Posterior vena cava (tissue), 2 donors: ENCODE measurements around the gene OGG1. TPM values are rescaled to one million over a fixed set of nuclear protein-coding genes. Genes with fewer than 3 reads are reported as not detected.
A peak's percentile ranks its signal among the peaks of the same experiment; 100 is the strongest.
"Not testable (repeated sequence)": the region's sequence is repeated elsewhere in the genome, so short reads cannot be mapped to it uniquely, and the experiment has no call there.

Experiments
- DNase-seq: peaks from one replicate; pipeline ENCODE4 v3.0.0-alpha.2; 2020; ENCODE audit warnings: low spot score
- intact Hi-C, 2 donors: fragments of 100-400 bp; cut with DNase I; formaldehyde crosslinking; loops; one replicate each; pipeline versions ENCODE4 v1.14.1 to v1.14.2; 2022 to 2023
- total RNA-seq, 2 donors: library from RNA; stranded (reverse); fragmentation: NEBNext Ultra II Directional; extraction: Animal tissue kit (Norgen Biotek cat#: 25700); gene quantifications; one replicate each; pipeline ENCODE4 v1.2.1, GENCODE V29; 2021
- donor health status: DM: yes; HTN: yes; CAD: no.
- donor health status: DM: yes; HTN: yes; CAD: no.

Gene OGG1
- total RNA-seq, 2 donors from 2014 or later: 15.4 to 23.4 TPM

GRCh38 chr3:9750556-9751411 lies 1.0 kb downstream of the OGG1 start:
- intact Hi-C loops: no loop called here
- DNase-seq: no peak

GRCh38 chr3:9754678-9755077 lies 4.9 kb downstream of the OGG1 start:
- intact Hi-C loops: no loop called here

DNA sequence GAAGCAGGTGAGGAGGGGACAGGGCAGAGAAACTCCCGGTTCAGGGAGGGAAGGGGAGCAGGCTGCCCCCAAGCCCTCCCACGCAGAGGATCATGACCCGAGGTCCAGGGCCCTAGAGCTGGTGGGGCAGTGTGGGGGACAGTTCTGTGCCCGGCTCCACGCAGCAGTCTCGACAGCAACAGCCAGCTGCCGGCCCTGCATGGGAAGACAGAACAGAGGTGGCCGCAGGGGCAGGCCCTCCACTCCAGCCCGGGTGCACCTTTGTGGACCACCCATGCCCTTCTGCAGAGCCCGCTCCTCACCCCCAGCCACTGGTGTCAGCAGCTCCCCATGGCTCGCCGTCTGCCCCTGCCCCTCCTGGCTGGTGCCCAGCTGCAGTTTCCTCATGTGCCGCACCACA lies 7.7 kb downstream of the OGG1 start:
- DNase-seq: no peak
- intact Hi-C loops: no loop called here

More at GRCh38 chr3:9754678-9755077, 4.9 kb downstream of the OGG1 start:
- DNase-seq: no peak

DNA sequence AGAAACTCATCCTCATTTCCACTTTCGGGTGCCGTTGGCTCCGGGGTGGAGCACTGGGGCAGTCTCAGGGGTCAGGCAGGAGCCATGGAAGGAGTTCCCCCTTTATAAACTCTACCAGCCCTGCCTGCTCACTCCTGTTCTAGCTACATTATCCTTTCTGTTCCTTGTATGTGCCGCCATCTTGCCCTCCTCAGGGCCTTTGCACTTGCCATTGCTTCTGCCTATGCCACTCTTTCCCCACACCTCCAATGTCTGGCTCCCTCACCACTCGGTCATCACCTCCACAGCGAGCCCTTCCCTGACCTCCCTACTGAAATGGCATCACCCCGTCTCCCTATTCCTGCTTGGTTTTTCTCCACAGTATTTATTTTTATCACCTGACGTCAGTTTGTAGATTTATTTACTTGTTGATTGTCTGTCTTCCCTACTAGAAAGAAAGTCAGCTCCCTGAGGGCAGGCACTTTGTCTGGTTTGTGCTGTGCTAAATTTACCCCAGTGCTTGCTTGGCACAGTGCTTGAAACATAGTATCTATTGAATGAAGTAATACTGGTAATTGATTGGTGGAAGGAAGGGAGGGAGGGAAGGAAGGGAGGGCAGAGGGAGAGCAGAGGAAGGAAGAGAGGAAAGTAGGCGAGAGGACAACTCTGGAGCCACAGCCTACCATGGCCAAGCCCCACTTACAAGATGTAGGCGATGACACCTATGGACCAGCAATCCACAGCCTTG lies 11.2 kb downstream of the OGG1 start:
- no peak for DNase-seq
- intact Hi-C loops: no loop called here

DNA sequence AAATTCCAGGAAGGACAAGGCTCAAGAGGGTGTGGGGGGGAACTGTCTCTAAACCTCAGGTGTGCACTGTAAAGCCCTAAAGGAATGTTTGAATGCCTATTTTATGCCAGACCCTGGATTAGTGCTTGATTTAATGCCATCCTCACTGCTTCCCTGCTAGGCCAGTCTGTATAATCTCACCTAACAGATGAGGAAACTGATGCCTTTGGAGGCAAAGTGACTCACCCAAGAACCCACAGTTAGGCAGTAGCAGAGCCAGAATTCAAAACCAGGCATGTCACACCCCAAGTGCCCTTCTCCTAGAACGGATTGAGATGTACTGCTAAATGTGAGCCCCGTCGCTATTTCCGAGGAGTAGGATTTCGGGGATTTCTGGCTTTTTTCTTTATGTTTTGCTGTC lies 12.2 kb downstream of the OGG1 start:
- intact Hi-C loops: no loop called here
- no peak for DNase-seq

DNA sequence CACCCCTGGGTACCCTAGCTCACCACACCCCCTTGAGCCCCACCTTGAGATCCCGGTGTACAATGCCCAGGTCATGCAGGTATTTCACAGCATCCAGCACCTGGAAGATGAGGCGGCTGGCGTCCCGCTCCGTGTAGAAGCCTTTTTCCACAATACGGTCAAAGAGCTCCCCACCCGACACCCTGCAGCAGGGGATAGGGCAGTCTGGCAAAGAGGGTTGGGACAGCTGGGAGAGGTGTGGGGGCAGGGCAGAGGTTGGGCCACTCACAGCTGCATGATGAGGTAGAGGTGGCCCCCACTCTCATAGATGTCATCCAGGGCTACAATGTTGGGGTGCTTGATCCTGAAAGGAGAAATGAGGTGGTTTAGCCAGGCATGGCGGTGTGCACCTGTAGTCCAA lies 13.1 kb downstream of the OGG1 start:
- intact Hi-C loops: no loop called here
- DNase-seq: no peak

GRCh38 chr3:9765865-9766264 lies 16.1 kb downstream of the OGG1 start:
- DNase-seq: no peak
- intact Hi-C loops: no loop called here

DNA sequence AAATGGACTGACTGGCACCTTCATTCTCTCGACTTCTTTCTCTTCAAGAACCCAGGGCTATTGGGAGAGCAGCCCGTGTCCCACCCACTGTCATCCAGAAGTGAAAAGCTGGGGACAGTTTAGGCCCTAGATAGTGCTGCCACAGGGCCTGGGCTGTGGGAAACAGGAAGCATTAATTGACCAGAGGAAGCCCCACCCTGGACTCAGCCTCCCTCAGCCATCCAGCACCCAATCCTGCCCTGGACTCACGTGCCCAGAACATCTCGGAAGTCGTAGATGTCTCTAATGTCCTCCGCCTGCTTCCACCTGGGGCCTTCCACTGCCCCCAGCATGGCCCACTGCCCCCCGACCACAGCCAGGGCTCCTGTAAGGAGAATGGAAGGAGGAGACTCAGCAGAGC lies 17.7 kb downstream of the OGG1 start:
- intact Hi-C loops: no loop called here
- no peak for DNase-seq

- DNase-seq: no peak
- intact Hi-C loops: no loop called here
Observed at GRCh38 chr3:9768141-9768775, 18.5 kb downstream of the OGG1 start.

GRCh38 chr3:9769012-9769411 lies 19.3 kb downstream of the OGG1 start:
- intact Hi-C loops: no loop called here
- DNase-seq: no peak

GRCh38 chr3:9769426-9770275 lies 19.9 kb downstream of the OGG1 start, which contains the start of gene CAMK1:
CAMK1 (minus strand) TSS chr3:9769947; CDS start chr3:9767749, 2,198 bp downstream.
- DNase-seq: peak; percentile 94

DNA sequence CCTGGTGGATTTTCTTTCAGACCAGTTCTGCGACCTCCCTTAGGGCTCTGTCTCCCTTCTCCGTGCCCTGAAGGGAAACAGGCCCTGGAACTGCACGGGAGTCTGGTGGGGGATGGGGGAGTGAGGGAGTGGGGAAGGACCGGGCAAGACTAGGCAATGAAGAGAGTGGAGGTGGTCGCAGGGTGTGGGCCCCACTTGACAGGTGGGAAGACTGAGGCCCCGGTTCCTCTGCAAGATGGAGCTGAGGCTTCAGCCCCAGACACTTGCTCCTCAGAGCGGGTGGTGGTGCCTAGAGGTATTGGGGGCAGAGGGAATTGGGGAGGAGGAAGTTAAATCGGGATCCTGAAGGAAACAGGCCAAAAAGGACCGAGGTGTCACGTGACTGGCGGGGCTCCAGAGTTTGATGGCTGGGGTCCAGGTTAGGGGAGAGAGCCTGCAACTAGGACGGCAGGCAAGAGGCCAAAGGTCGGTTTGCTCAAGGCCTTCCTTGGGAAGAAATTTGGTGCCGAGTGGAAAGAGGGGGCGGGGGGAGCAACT lies 20.6 kb downstream of the OGG1 start:
- peak; percentile 95 for DNase-seq
- intact Hi-C loops: no loop called here

More at GRCh38 chr3:9769426-9770275, 19.9 kb downstream of the OGG1 start, which contains the start of gene CAMK1:
- intact Hi-C loops: no loop called here

GRCh38 chr3:9771007-9771406 lies 21.3 kb downstream of the OGG1 start:
- intact Hi-C loops, DNase-seq: not testable (repeated sequence)

DNA sequence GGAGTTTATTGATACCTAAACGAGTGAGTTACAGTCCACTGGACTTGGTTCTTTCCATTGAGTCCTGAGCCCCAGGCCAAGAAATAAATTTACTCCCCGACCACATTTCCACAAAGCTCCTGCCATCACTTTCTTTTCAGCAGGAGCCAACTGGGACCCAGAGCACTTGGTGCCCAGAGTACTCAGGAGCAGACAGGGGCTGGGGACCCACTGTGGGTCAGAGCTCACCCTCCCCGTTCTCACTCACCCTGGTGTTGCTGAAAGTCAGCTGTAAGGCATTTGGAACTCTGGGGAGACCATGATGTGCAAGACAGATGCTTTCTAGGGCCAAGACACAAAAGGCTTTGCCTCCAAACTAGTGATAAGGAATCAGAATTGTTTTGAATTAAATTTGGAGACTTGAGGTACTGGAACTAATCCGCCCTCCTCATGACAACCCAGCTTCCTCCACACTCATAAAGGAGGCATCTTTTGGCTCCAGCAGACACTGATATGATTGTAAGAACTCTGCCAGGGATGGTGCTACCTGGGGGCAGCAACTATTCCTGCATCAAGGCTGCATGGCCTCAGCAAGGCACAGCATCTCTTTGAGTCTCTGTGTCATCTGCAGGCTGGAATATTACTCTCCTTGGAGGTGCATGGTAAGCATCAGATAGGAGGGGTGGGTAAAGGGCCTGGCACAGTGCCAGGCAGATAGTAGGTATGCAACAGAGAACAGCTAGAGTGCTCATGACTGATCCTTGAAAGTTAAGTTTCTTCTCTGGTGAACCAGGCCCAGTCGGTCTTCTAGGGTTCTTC lies 27.3 kb downstream of the OGG1 start:
- no peak for DNase-seq
- intact Hi-C loops: no loop called here

GRCh38 chr3:9777694-9778021 lies 27.9 kb downstream of the OGG1 start:
- intact Hi-C loops: no loop called here

GRCh38 chr3:9778143-9779074 lies 28.7 kb downstream of the OGG1 start:
- no peak for DNase-seq
- intact Hi-C loops: no loop called here

More at GRCh38 chr3:9777694-9778021, 27.9 kb downstream of the OGG1 start:
- DNase-seq: no peak

DNA sequence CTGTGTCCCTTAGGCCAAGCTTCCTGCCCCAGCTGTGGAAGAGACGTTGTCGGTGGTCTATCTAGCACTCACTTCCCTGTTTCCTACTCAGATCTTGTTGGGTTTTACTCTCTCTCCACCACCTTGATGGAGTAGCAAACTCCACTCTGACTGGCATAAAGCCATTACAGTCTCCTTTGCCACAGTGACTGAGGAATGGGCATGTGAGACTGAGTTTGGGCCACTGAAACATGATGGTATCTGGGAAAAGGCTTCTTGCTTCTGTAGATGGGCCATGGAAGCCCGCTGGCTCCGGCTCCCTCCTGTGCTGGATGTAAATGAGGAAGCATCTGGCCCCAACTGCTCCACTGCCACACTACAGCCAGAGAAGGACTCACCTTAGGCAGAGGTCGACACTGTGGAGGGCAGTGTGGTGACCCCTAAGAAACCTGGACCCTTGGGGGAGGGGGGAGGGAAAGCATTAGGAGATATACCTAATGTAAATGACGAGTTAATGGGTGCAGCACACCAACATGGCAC lies 29.4 kb downstream of the OGG1 start:
- DNase-seq: no peak
- intact Hi-C loops: no loop called here
